A673 (cell line): ENCODE results near the gene CELA2B.
"Not testable (repeated sequence)": the region's sequence is repeated elsewhere in the genome, so short reads cannot be mapped to it uniquely, and the experiment has no call there.

Experiments
- EZH2 ChIP-seq: fragments of 200-600 bp; sonication (generic); IDR thresholded peaks from 2 replicates; pipeline ENCODE4 v1.6.1; 2017; ENCODE audit warnings: borderline replicate concordance, low read depth, mild to moderate bottlenecking, mixed read lengths, antibody characterized with exemption, low read length; ENCODE audit not compliant: poor library complexity, severe bottlenecking
- TF ChIP-seq, protein P1 (sequence below): fragments of 300-800, 200-600 bp; sonication (generic); conservative IDR thresholded peaks from 2 replicates; pipeline ENCODE4 v1.5.1; 2017; ENCODE audit warnings: low read depth, mild to moderate bottlenecking, antibody characterized with exemption, low read length, moderate library complexity, mixed read lengths

DNA sequence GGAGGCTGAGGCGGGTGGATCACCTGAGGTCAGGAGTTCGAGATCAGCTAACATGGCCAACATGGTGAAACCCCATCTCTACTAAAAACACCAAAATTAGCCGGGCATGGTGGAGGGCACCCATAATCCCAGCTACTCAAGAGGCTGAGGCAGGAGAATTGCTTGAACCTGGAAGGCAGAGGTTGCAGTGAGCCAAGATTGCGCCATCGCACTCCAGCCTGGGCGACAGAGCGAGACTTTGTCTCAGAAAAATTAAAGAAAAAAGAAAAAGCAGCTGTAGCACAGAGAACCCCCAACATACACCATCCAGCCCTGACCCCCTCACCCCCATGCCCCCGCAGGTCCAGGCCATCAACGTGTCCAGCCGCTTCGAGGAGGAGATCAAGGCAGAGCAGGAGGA, 47.7 kb upstream of the CELA2B start:
- TF ChIP-seq, protein P1, sequence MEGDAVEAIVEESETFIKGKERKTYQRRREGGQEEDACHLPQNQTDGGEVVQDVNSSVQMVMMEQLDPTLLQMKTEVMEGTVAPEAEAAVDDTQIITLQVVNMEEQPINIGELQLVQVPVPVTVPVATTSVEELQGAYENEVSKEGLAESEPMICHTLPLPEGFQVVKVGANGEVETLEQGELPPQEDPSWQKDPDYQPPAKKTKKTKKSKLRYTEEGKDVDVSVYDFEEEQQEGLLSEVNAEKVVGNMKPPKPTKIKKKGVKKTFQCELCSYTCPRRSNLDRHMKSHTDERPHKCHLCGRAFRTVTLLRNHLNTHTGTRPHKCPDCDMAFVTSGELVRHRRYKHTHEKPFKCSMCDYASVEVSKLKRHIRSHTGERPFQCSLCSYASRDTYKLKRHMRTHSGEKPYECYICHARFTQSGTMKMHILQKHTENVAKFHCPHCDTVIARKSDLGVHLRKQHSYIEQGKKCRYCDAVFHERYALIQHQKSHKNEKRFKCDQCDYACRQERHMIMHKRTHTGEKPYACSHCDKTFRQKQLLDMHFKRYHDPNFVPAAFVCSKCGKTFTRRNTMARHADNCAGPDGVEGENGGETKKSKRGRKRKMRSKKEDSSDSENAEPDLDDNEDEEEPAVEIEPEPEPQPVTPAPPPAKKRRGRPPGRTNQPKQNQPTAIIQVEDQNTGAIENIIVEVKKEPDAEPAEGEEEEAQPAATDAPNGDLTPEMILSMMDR = not testable (repeated sequence)
- not testable (repeated sequence) for TF ChIP-seq EZH2
